Inflammatory macrophage treated with lipopolysaccharide for 1 hour (primary cell): ENCODE measurements around the gene PRXL2C.
"Not testable (repeated sequence)": the region's sequence is repeated elsewhere in the genome, so short reads cannot be mapped to it uniquely, and the experiment has no call there.

Experiments
- DNase-seq, 2 donors: peaks; one replicate each; pipeline ENCODE4 v3.0.0-alpha.2; 2020 to 2022

PRXL2C gene

DNA sequence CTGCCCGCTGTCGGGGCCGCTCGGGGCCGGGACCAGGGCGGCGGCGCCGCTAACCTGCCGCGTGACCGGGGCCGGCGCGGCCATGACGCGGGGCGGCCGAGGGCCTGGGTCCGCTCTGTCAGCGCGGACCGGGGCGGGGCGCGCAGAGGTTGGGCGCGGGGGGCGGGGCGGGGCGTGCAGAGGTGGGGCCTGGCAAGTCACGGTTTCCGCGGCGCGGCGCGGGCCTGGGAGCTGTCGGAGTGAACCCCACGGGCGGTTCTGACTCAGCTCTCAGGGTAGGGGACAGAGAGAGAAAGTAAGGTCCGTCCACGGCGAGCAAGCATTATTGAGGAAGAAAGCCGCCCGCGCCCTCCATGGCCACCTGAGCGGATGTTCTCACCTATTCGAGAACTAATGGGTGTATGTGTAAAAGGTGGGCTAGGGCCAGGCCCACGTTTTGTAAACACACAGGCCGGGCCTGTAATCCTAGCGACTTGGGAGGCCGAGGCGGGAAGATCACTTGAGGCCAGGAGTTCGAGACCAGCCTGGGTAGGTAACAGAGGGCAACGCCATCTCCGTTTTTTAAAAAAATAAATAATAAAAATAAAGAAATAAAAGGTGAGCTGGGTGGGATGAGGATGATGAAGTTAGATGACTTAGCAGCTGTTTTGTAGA lies at the start of gene PRXL2C:
TSS of gene PRXL2C (minus strand) at position 120 of the 654 bp plus-strand sequence. CDS start at position 84, 36 bp downstream.
- peak; percentile 80 to 86 for DNase-seq

DNA sequence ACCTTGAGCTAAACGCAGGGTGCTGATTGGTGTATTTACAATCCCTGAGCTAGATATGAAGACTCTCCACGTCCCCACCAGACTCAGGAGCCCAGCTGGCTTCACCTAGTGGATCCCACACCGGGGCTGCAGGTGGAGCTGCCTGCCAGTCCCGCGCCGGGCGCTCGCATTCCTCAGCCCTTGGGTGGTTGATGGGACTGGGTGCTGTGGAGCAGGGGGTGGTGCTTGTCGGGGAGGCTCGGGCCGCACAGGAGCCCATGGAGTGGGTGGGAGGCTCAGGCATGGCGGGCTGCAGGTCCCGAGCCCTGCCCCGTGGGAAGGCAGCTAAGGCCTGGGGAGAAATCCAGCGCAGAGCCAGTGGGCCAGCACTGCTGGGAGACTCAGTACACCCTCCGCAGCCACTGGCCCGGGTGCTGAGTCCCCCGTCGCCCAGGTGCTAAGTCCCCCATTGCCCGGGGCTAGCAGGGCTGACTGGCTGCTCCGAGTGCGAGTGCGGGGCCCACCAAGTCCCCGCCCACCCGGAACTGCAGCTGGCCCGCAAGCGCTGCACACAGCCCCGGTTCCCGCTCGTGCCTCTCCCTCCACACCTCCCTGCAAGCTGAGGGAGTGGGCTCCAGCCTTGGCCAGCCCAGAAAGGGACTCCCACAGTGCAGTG lies 45.7 kb upstream of the PRXL2C start:
- DNase-seq: not testable (repeated sequence)

DNA sequence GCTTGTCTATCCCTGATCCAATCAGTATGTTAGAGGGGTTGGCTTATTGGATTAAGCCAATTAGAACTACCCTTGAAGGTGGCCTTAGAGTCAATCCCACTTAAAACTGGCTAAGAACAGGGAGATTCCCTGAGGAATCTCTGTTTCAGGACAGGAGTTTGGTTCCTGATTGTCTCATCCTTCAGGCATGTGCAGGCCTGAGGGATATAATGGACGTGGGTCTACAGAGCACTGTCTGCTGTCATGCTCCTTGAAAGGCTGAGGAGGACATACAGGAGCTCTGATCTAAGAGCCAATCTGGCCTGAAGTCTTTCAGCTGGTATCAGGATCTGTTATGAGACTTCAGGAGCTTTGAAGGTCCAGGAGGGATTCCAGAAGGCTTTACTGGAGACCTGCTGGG lies 36.2 kb upstream of the PRXL2C start:
- DNase-seq: no peak

GRCh38 chr9:96688745-96689464 lies 33.8 kb upstream of the PRXL2C start:
- DNase-seq: no peak

GRCh38 chr9:96688187-96688586 lies 33.1 kb upstream of the PRXL2C start:
- no peak for DNase-seq

- DNase-seq: peak; percentile 55 to 62
Measured at GRCh38 chr9:96686638-96687335, 31.7 kb upstream of the PRXL2C start.

DNA sequence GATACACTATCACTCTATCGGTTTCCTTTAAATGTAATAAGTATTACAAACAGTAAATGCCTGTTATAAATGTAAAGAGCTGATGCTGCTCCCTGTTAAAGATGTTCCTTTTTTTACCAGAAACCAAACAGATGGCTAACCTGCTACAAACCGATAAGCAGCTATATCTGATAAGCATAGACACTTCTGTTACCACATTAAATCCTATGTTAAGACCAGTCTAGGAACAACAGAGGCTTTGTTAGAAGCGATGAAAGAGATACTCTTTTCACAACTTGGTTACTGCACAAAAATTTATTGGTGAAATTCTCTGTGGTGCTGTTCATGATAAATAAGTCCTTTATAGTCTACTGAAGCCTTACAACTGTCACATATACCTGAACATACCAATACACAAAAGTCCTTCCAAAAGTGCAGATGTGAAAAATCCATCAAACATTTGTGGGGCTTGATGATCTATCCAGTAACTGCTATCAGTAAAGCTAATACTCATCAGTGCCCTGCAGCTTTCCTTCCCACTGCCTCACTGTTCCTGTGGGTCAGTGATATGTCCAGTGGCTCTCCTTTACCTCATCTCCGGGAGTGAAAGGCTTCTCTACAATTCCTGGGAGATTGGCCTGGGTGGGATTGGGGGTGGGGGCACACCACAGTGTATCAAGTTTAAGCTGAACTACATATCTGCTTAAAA lies 25.8 kb upstream of the PRXL2C start:
- no peak for DNase-seq

DNA sequence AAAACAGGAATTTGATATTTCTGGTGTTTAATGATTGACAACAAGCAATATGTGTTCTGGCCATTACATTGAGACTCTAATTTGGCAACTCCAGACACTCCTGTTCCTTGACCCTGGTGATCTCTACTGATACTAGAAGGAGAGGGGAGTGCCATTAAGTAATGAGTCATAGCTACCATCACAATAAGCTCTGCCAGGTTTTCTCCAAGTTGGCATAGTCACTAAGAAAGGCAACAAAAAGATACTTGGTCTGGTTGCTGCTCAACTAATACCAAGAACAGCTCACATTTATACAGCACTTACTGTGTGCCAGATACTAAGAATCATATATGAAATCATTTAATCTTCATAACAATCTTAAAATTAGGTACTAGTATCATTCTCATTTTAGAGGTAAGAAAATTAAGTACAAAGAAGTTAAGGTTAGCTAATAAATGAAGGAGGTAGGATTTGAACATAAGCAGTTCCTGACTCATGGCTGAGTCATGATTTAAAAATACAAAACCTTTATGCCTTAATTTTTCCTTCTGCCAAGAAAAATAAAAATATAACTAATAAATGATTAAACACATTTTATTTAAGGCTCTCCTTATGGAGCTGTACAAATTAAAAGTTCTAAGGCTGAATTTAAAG lies 19.9 kb upstream of the PRXL2C start:
- DNase-seq: no peak

DNA sequence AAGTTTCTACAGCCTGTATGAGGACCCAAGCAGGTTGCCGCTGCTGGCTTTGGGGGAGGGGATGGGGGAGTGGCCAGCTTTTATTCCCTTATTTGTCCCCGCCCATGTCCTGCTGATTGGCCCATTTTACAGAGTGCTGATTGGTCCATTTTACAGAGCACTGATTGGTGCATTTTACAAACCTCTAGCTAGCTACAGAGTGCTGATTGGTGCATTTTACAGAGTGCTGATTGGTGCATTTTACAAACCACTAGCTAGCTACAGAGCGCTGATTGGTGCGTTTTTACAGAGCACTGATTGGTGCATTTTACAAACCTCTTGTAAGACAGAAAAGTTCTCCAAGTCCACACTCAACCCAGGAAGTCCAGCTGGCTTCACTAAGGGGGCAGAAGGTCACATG lies 18.7 kb upstream of the PRXL2C start:
- not testable (repeated sequence) for DNase-seq

- DNase-seq: no peak
Measured at GRCh38 chr9:96668868-96669534, 13.9 kb upstream of the PRXL2C start.

GRCh38 chr9:96667363-96667728 lies 12.2 kb upstream of the PRXL2C start:
- DNase-seq: no peak

- peak; percentile 70 to 71 for DNase-seq
Measured at GRCh38 chr9:96666653-96667362, 11.7 kb upstream of the PRXL2C start.

DNA sequence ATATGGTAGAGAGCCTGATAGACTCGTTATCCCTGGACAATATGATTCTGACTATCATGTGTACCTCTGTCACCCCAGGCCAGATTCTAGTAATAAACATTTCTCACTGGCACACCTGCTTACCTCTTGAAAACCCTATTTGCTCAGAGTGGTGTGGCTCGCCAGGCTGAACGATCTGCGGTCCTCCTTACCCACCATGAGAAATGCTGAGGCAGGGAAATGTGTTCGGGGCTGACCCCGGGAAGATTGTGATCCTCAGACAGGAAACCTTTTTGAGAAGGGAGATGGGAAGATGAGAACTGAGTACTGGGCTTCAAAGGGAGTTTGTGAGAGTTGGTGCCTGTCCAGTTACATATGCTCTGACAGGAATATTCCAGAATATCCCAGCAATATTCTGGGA lies 10.7 kb upstream of the PRXL2C start:
- DNase-seq: no peak

GRCh38 chr9:96663506-96664120 lies 8.5 kb upstream of the PRXL2C start:
- no peak for DNase-seq

- no peak for DNase-seq
Measured at GRCh38 chr9:96661711-96662110, 6.6 kb upstream of the PRXL2C start.

DNA sequence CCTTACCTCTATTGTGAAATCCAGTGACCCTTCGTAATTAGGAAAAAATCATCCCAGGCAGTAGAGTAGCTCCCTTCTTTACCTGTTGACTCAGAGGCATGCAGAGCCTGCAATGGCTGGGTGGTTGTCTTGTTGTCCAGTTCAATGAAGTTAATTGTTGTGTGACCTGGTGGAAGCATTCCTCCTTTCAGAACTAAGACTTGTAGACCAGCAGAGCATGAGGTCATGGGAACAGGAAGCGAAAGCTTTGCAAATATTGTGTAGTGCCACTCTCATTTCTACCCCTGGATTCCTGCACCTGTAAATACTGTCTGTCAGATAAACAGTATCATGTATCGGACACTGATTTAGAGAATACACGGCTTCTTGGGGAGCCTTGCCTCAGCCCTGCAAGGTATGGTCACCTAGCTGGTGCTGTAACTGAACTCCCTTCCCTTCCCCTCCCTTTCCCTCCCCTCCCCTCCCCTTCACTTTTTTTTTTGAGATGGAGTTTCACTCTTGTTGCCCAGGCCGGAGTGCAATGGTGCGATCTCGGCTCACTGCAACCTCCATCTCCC lies 5.7 kb upstream of the PRXL2C start:
- no peak for DNase-seq

DNA sequence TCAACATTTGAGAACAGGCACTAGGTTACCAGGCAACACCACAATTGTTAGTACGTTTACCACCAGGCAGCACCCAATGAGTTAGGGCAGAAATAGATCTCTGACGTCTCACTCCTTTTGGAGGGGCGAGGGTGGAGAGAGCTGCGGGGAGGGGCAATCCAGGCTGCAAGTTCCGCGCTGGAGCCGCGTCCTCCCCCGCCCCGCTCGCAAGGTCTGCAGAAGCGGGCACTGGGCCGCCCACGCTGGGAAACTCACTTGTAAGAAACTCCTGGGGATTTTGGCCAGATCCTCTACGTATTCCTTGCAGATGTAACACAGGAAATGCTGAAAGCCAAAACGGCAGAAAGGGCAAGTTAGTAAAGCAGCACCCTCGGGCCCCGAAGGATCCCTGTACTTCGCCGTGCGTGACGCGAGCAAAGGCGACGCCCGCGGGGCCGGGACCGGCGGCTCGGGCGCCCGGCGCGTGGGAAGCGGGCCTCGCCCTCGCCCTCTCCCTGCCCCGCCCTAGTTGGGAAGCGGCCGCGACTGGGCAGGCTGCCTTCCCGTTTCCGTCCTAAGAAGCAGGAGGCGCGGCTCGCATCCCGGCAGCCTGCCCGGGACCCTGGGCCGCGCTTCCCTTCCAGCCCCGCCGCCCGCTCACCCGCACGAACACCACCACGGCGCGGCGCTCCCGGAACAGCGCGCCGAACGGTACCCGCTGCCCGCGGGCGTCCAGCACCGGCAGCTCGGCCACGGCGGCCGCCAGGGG lies 493 bp downstream of the PRXL2C start:
- DNase-seq: peak; percentile 97 to 99

- peak; percentile 56 to 59 for DNase-seq
Measured at GRCh38 chr9:96651626-96652025, 3.5 kb downstream of the PRXL2C start.

GRCh38 chr9:96649620-96650324 lies 5.3 kb downstream of the PRXL2C start:
- DNase-seq: no peak
